Calu3 (cell line): Measurements from ENCODE around the gene TXNDC17. TPM values are rescaled to one million over a fixed set of nuclear protein-coding genes. Genes with fewer than 3 reads are reported as not detected.
A peak's percentile ranks its signal among the peaks of the same experiment; 100 is the strongest.

Experiments used
- BruUV-seq: library from RNA; stranded (reverse); fragments of 400-500 nt; replicated peaks from 2 replicates; lab custom pipeline; 2021; lab: Mats Ljungman, UMichigan
- CTCF ChIA-PET: fragments of 300-600 bp; sonication (Branson Sonifier 250); formaldehyde crosslinking; loops from one replicate; lab custom pipeline; 2022; ENCODE audit warnings: antibody characterized with exemption; lab: Charles Lee
- DNase-seq: peaks from one replicate; pipeline ENCODE4 v3.0.0; 2022
- H3K27ac Mint-ChIP-seq: one replicate; pipeline ENCODE4 v1.8.0; 2022; ENCODE audit warnings: mixed read lengths; ENCODE audit not compliant: unreplicated experiment
- H3K27me3 Mint-ChIP-seq: one replicate; pipeline ENCODE4 v1.8.0; 2022; ENCODE audit warnings: mixed read lengths; ENCODE audit not compliant: unreplicated experiment
- H3K36me3 Mint-ChIP-seq: one replicate; pipeline ENCODE4 v1.8.0; 2022; ENCODE audit warnings: mild to moderate bottlenecking, moderate library complexity, mixed read lengths; ENCODE audit not compliant: insufficient read depth, unreplicated experiment
- H3K4me1 Mint-ChIP-seq: one replicate; pipeline ENCODE4 v1.8.0; 2022; ENCODE audit warnings: mild to moderate bottlenecking, low read depth, mixed read lengths; ENCODE audit not compliant: unreplicated experiment
- H3K4me3 Mint-ChIP-seq: one replicate; pipeline ENCODE4 v1.8.0; 2022; ENCODE audit warnings: mild to moderate bottlenecking, low read depth, moderate library complexity, mixed read lengths; ENCODE audit not compliant: unreplicated experiment
- H3K9me3 Mint-ChIP-seq: one replicate; pipeline ENCODE4 v1.8.0; 2022; ENCODE audit warnings: low read depth, mixed read lengths; ENCODE audit not compliant: unreplicated experiment
- intact Hi-C: fragments of 100-400 bp; cut with micrococcal nuclease; formaldehyde crosslinking; loops from one replicate; pipeline ENCODE4 v1.10.0; 2022; ENCODE audit not compliant: unreplicated experiment
- total RNA-seq: library from RNA; stranded (reverse); gene quantifications from 2 replicates; pipeline ENCODE4 v1.2.3, GENCODE V29; 2022
- TF ChIP-seq, protein P1 (sequence below): fragments of 200-600 bp; IDR thresholded peaks from one replicate; pipeline ENCODE4 v1.8.0; 2022; ENCODE audit warnings: antibody characterized with exemption; ENCODE audit not compliant: unreplicated experiment

TXNDC17 gene
- total RNA-seq, 1 experiment from 2014 or later: 105 TPM

DNA sequence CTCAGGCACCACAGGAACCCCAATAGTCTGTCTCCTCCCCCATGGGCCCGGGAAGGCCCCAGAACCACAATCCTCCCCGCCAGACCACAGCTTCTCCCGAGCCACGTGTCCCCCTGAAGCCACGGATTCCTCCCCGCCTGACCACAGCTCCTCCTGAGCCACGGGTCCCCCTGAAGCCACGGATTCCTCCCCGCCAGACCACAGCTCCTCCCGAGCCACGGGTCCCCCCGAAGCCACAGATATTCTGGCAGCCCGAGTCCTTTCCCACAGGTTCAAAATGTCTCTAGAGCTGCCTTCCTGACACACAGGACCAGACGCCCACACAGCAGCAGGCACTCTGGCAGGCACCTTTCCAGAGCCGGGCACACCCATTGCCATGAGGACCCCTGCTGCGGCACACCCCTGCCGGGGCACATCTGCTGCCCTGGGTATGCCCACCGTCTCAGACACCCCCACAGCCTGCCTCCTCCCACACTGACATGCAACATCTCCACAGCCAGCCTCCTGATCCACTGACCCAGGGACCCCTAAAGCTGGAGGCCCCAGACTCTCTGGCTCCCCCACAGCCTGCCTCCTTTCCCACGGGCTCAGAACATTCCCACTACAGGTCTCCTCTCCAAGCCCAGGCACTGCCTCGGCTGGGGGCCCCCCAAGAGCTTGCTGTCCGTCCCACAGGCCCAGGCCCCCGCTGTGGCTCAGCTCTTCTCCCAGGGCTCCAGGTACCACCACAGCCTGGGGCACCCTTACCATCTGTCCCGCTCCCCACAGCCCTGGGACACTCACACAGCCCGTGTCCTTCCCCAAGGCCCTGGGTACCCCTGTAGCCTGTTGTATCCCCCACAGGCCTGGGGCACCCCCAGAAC is 2.6 kb upstream of the TXNDC17 start:
- no peak for DNase-seq
- Mint-ChIP-seq H3K36me3 (peaks cover 52% of the 10 kb centered on the region), H3K9me3 (no peaks in the 10 kb centered on the region), H3K4me1 (peaks cover 15% of the 10 kb centered on the region), H3K27me3 (no peaks in the 10 kb centered on the region), H3K4me3 (peak overlapping the region; percentile 94), H3K27ac (peak overlapping the region; percentile 63)
- no TSS peak for BruUV-seq
- intact Hi-C loops: no loop called here
- TF ChIP-seq, protein P1, sequence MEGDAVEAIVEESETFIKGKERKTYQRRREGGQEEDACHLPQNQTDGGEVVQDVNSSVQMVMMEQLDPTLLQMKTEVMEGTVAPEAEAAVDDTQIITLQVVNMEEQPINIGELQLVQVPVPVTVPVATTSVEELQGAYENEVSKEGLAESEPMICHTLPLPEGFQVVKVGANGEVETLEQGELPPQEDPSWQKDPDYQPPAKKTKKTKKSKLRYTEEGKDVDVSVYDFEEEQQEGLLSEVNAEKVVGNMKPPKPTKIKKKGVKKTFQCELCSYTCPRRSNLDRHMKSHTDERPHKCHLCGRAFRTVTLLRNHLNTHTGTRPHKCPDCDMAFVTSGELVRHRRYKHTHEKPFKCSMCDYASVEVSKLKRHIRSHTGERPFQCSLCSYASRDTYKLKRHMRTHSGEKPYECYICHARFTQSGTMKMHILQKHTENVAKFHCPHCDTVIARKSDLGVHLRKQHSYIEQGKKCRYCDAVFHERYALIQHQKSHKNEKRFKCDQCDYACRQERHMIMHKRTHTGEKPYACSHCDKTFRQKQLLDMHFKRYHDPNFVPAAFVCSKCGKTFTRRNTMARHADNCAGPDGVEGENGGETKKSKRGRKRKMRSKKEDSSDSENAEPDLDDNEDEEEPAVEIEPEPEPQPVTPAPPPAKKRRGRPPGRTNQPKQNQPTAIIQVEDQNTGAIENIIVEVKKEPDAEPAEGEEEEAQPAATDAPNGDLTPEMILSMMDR: no peak
- CTCF ChIA-PET: interaction anchor here (0.6 kb wide), 1 partner anchor 13 kb away, joined by 3 read pairs; the partner anchor contains the start of gene MED31

DNA sequence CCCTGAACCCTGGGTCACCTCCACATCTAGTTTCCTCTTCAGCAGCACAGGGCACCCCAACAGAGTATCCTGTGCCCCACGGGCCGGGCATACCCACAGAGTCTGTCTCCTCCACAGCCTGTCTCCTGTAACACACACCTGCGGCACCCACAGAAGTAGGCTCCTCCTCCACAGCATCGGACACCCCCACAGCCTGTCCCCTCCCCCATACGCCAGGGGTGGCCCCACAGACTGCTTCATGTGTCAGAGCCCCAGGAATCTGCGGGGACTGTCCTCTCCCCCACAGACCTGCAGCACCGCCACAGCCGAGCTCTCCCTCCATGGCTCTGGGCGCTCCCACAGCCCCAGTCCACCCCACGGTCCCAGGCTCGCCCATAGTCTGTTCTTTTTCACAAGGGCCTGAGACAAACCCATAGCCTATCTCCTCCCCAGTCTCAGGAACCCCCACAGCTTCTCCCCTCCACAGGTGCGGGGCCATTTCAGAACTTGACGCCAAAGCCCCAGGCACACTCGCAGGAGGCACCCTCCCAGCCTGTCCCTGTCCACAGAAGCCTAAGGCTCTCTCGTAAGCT is 1.8 kb upstream of the TXNDC17 start:
- CTCF ChIA-PET: interaction anchor here (0.6 kb wide), 1 partner anchor 74 kb away, joined by 5 read pairs; no protein-coding TSS in a partner anchor
- no peaks in the 10 kb centered on the region for H3K27me3 Mint-ChIP-seq
- peaks cover 54% of the 10 kb centered on the region for H3K36me3 Mint-ChIP-seq
- peaks cover 23% of the 10 kb centered on the region for H3K4me1 Mint-ChIP-seq
- TF ChIP-seq, protein P1: no peak
- DNase-seq: no peak
- BruUV-seq: no TSS peak
- H3K27ac Mint-ChIP-seq: peak overlapping the region; percentile 94
- intact Hi-C loops: no loop called here
- H3K4me3 Mint-ChIP-seq: peak overlapping the region; percentile 94
- no peaks in the 10 kb centered on the region for H3K9me3 Mint-ChIP-seq

DNA sequence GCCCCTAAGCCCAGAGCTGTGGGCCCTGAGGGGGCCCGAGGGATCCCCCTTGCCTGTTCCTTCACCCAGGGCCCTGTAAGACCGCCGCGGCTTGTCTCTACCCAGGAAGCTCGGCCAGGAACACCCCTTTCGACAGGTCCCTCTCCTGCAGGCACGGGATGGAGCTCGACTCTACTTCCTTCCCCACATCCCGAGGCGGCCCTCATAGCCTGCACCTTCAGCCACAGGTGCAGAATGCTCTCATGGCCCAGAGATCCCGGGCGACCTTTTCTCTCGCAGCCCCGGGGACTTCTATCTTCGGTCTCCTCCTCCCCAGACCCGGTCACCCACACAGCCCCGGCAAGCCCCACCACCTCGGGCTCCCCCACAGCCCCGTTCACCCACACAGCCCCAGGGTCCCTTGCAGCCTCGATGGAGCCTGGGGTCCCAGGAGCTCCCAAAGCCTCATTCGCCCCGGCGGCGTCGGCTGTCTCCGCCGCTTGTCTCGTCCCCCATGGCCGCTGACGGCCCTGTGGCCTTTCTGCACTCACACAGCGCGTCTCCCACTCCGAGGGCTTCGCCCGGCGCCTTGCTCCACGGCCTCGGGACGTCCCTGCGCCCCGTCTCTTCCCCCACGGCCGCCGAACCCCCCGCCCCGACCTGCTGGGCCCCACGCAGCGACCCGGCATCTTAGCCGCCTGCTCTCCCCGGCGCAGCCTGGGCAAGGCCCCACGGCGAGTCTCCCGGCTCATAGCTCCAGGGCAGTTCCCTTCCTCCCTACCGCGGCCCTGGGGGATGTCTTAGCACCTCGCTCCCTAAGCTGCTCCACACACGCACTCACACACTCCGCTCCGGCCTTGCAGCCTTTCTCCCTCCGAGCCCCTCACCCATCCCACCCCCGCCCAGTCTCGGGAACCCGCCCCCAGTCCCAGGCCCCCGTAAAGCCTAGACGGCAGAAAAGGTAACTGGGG is 999 bp upstream of the TXNDC17 start:
- intact Hi-C loops: no loop called here
- DNase-seq: peak; percentile 23
- peaks cover 52% of the 10 kb centered on the region for H3K36me3 Mint-ChIP-seq
- no peaks in the 10 kb centered on the region for H3K27me3 Mint-ChIP-seq
- peak overlapping the region; percentile 94 for H3K27ac Mint-ChIP-seq
- H3K4me3 Mint-ChIP-seq: peak overlapping the region; percentile 94
- no TSS peak for BruUV-seq
- peaks cover 28% of the 10 kb centered on the region for H3K4me1 Mint-ChIP-seq
- TF ChIP-seq, protein P1: no peak
- H3K9me3 Mint-ChIP-seq: no peaks in the 10 kb centered on the region
- CTCF ChIA-PET: interaction anchor here (1.2 kb wide), 1 partner anchor 167 kb away, joined by 7 read pairs; no protein-coding TSS in a partner anchor
